ENCODE measurements around the gene DUSP12. TPM values are rescaled to one million over a fixed set of nuclear protein-coding genes. Genes with fewer than 3 reads are reported as not detected.

DUSP12 gene
- total RNA-seq, 1 experiment from 2014 or later = 63.6 TPM

GRCh38 chr1:161771161-161771560 lies 21.6 kb downstream of the DUSP12 start:
- BruUV-seq (replicated peaks) = no TSS peak
- H3K27me3 ChIP-seq (replicated peaks; ENCODE audit: insufficient read depth, low read depth, low read length, poor library complexity) = no peaks in the 10 kb centered on the region
- no peaks in the 10 kb centered on the region for H3K9me3 ChIP-seq (ENCODE audit: low read depth, low read length, poor library complexity, severe bottlenecking)
- TF ChIP-seq CTCF (conservative IDR thresholded peaks at IDR 0.05; ENCODE audit: low read depth, low read length) (no peak), EZH2 (IDR thresholded peaks at IDR 0.05; ENCODE audit: borderline replicate concordance, low read depth, low read length, poor library complexity, severe bottlenecking) (no peak)
- no peak overlapping the region for H3K4me3 ChIP-seq (ENCODE audit: low read depth, low read length, poor library complexity, severe bottlenecking)
- CTCF ChIA-PET = interaction anchor here (0.6 kb wide), 1 partner anchor 15 kb away, joined by 4 read pairs; no protein-coding TSS in a partner anchor
- peaks cover 9% of the 10 kb centered on the region for H3K4me1 ChIP-seq (ENCODE audit: insufficient read depth, low read length, poor library complexity, severe bottlenecking)
- intact Hi-C loops (cut with micrococcal nuclease; ENCODE audit: unreplicated experiment) = no loop called here
- H3K36me3 ChIP-seq (ENCODE audit: insufficient read depth, low read length, poor library complexity, severe bottlenecking) = no peaks in the 10 kb centered on the region
- H3K27ac ChIP-seq (ENCODE audit: low read depth, low read length, poor library complexity, severe bottlenecking) = no peak overlapping the region
- POLR2A ChIA-PET (ENCODE audit: low non-redundant PET) = interaction anchor here (0.6 kb wide), 1 partner anchor 34 kb away, joined by 3 read pairs; no protein-coding TSS in a partner anchor
- no peak for DNase-seq (ENCODE audit: low spot score)

- Histone ChIP-seq H3K36me3 (ENCODE audit: insufficient read depth, low read length, poor library complexity, severe bottlenecking) (no peaks in the 10 kb centered on the region), H3K9me3 (ENCODE audit: low read depth, low read length, poor library complexity, severe bottlenecking) (no peaks in the 10 kb centered on the region), H3K4me1 (ENCODE audit: insufficient read depth, low read length, poor library complexity, severe bottlenecking) (peaks cover 6% of the 10 kb centered on the region), H3K27ac (ENCODE audit: low read depth, low read length, poor library complexity, severe bottlenecking) (no peak overlapping the region), H3K27me3 (replicated peaks; ENCODE audit: insufficient read depth, low read depth, low read length, poor library complexity) (no peaks in the 10 kb centered on the region), H3K4me3 (ENCODE audit: low read depth, low read length, poor library complexity, severe bottlenecking) (no peak overlapping the region)
- TF ChIP-seq EZH2 (IDR thresholded peaks at IDR 0.05; ENCODE audit: borderline replicate concordance, low read depth, low read length, poor library complexity, severe bottlenecking) (no peak), CTCF (conservative IDR thresholded peaks at IDR 0.05; ENCODE audit: low read depth, low read length) (no peak)
- CTCF ChIA-PET = interaction anchor here (0.5 kb wide), 1 partner anchor 265 kb away, joined by 4 read pairs; no protein-coding TSS in a partner anchor
- POLR2A ChIA-PET (ENCODE audit: low non-redundant PET) = no interaction called here
- intact Hi-C loops (cut with micrococcal nuclease; ENCODE audit: unreplicated experiment) = no loop called here
- no TSS peak for BruUV-seq (replicated peaks)
- no peak for DNase-seq (ENCODE audit: low spot score)
Observed at GRCh38 chr1:161771973-161772372, 22.4 kb downstream of the DUSP12 start.

- no peak overlapping the region for H3K27ac ChIP-seq (ENCODE audit: low read depth, low read length, poor library complexity, severe bottlenecking)
- no peak overlapping the region for H3K4me3 ChIP-seq (ENCODE audit: low read depth, low read length, poor library complexity, severe bottlenecking)
- no peak for DNase-seq (ENCODE audit: low spot score)
- TF ChIP-seq CTCF (conservative IDR thresholded peaks at IDR 0.05; ENCODE audit: low read depth, low read length) (no peak), EZH2 (IDR thresholded peaks at IDR 0.05; ENCODE audit: borderline replicate concordance, low read depth, low read length, poor library complexity, severe bottlenecking) (no peak)
- no peaks in the 10 kb centered on the region for H3K36me3 ChIP-seq (ENCODE audit: insufficient read depth, low read length, poor library complexity, severe bottlenecking)
- no TSS peak for BruUV-seq (replicated peaks)
- H3K27me3 ChIP-seq (replicated peaks; ENCODE audit: insufficient read depth, low read depth, low read length, poor library complexity) = no peaks in the 10 kb centered on the region
- no peaks in the 10 kb centered on the region for H3K9me3 ChIP-seq (ENCODE audit: low read depth, low read length, poor library complexity, severe bottlenecking)
- CTCF ChIA-PET = interaction anchor here (0.5 to 0.7 kb wide), 2 partner anchors 265 to 266 kb away, joined by 4 to 6 read pairs; no protein-coding TSS in a partner anchor
- peaks cover 2% of the 10 kb centered on the region for H3K4me1 ChIP-seq (ENCODE audit: insufficient read depth, low read length, poor library complexity, severe bottlenecking)
- intact Hi-C loops (cut with micrococcal nuclease; ENCODE audit: unreplicated experiment) = no loop called here
- POLR2A ChIA-PET (ENCODE audit: low non-redundant PET) = no interaction called here
Observed at GRCh38 chr1:161772397-161772796, 22.8 kb downstream of the DUSP12 start.

Measured in A673 (cell line).